ENCODE data around the gene PAGE4.

DNA sequence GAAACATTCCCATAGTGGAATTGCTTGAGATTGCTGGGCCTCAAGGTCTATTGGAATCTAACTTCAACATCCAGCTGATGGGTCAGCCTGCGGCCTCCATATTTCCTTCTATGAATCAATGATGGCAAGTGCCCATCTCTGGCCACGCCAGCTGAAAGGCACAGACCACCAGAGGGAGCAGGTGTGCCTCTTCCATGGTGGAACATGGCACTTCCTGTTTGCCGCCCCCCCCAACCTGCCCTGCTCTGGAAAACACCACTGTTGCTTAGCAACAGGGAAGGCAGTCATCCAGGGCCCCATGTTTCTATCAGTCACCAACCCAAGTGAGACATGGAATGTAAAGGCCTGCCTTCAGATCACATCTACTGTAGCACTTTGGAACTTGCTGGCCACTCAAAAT is 11.6 kb downstream of the PAGE4 start:
- TF ChIP-seq RCOR1 (IDR thresholded peaks at IDR 0.05; ENCODE audit: low read length) (no peak), RFX5 (IDR thresholded peaks at IDR 0.05; ENCODE audit: low read length) (no peak)
- TF ChIP-seq, protein P1, sequence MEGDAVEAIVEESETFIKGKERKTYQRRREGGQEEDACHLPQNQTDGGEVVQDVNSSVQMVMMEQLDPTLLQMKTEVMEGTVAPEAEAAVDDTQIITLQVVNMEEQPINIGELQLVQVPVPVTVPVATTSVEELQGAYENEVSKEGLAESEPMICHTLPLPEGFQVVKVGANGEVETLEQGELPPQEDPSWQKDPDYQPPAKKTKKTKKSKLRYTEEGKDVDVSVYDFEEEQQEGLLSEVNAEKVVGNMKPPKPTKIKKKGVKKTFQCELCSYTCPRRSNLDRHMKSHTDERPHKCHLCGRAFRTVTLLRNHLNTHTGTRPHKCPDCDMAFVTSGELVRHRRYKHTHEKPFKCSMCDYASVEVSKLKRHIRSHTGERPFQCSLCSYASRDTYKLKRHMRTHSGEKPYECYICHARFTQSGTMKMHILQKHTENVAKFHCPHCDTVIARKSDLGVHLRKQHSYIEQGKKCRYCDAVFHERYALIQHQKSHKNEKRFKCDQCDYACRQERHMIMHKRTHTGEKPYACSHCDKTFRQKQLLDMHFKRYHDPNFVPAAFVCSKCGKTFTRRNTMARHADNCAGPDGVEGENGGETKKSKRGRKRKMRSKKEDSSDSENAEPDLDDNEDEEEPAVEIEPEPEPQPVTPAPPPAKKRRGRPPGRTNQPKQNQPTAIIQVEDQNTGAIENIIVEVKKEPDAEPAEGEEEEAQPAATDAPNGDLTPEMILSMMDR (IDR thresholded peaks at IDR 0.05), result peak; percentile 56
- TF ChIP-seq, protein P2, sequence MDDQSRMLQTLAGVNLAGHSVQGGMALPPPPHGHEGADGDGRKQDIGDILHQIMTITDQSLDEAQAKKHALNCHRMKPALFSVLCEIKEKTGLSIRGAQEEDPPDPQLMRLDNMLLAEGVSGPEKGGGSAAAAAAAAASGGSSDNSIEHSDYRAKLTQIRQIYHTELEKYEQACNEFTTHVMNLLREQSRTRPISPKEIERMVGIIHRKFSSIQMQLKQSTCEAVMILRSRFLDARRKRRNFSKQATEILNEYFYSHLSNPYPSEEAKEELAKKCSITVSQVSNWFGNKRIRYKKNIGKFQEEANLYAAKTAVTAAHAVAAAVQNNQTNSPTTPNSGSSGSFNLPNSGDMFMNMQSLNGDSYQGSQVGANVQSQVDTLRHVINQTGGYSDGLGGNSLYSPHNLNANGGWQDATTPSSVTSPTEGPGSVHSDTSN (IDR thresholded peaks at IDR 0.05), result no peak
- TF ChIP-seq, protein P3, sequence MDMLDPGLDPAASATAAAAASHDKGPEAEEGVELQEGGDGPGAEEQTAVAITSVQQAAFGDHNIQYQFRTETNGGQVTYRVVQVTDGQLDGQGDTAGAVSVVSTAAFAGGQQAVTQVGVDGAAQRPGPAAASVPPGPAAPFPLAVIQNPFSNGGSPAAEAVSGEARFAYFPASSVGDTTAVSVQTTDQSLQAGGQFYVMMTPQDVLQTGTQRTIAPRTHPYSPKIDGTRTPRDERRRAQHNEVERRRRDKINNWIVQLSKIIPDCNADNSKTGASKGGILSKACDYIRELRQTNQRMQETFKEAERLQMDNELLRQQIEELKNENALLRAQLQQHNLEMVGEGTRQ (IDR thresholded peaks at IDR 0.05; ENCODE audit: borderline replicate concordance, low read depth, low read length), result no peak
- TF ChIP-seq, protein P4, sequence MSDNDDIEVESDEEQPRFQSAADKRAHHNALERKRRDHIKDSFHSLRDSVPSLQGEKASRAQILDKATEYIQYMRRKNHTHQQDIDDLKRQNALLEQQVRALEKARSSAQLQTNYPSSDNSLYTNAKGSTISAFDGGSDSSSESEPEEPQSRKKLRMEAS (IDR thresholded peaks at IDR 0.05; ENCODE audit: low read depth), result no peak
- TF ChIP-seq, protein P5, sequence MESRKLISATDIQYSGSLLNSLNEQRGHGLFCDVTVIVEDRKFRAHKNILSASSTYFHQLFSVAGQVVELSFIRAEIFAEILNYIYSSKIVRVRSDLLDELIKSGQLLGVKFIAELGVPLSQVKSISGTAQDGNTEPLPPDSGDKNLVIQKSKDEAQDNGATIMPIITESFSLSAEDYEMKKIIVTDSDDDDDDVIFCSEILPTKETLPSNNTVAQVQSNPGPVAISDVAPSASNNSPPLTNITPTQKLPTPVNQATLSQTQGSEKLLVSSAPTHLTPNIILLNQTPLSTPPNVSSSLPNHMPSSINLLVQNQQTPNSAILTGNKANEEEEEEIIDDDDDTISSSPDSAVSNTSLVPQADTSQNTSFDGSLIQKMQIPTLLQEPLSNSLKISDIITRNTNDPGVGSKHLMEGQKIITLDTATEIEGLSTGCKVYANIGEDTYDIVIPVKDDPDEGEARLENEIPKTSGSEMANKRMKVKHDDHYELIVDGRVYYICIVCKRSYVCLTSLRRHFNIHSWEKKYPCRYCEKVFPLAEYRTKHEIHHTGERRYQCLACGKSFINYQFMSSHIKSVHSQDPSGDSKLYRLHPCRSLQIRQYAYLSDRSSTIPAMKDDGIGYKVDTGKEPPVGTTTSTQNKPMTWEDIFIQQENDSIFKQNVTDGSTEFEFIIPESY (IDR thresholded peaks at IDR 0.05; ENCODE audit: borderline replicate concordance, low read depth), result no peak

Measured in SK-N-SH (cell line).